Measurements from ENCODE around the gene AP5S1.
"Not testable (repeated sequence)": the region's sequence is repeated elsewhere in the genome, so short reads cannot be mapped to it uniquely, and the experiment has no call there.

The AP5S1 gene, protein sequence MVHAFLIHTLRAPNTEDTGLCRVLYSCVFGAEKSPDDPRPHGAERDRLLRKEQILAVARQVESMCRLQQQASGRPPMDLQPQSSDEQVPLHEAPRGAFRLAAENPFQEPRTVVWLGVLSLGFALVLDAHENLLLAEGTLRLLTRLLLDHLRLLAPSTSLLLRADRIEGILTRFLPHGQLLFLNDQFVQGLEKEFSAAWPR

DNA sequence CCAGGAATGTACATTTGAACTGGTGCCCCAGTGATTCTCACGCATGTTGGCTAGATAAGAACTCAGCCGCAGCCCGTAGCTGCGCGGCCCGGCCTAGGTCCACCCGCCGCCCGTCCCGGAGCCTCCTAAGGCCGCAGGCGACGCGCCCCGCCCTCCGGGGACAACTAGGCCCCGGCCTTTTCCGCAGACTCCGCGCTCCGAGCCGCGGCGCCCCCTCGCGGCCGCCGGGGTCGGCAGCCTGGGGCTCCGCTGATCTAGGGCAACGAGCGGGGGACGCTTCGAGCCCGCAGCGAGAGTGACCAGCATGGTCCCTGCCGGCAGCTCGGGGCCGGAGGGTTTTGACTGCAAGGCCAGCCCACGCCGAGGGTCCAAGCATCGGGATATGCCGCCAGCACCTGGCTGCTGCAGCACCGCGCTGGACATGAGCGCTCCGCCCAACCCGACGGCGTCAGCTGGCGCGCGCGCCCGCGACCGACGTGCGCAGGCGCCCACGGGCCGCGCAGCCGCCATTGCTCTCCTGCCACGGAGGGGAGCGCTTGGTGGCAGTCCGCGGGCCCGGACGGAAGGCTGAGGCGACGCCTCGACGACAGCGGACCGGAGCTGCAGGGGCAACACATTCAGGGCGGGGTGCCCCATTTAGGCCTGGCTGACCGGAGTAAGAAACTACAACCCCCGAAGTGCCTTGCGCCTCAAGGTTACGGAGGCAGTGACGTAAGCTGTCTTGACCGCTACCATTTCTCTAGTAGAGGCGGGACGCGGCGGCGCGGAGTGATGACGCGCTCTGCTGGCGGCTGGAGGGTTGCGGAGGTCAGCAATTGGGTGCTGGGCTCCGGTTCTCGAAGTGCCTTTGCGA lies at the start of gene AP5S1:
TSS of gene AP5S1 (plus strand) at position 500 of the 853 bp plus-strand sequence. CDS start 1,571 bp downstream, outside the sequence.
- DNase-seq (ENCODE audit: low spot score), result peak; percentile 94

DNA sequence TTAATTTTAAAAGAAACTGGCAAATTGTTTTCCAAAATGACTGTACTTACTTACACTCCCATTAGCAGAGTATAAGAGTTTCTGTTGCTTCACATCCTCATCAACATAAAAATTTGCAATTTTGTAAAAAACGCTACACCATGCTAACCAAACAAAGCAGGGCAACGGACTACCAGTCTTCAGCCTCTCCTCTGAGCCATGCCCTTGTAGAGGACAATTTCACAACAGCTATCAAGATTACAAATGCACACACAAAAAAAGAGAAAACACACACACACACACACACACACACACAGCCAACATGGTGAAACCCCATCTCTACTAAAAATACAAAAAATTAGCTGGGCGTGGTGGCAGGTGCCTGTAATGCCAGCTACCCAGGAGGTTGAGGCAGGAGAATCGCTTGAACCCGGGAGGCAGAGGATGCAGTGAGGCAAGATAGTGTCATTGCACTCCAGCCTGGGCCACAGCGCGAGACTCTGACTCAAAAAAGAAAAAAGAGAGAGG lies 48.7 kb upstream of the AP5S1 start:
- no peak for DNase-seq (ENCODE audit: low spot score)

DNA sequence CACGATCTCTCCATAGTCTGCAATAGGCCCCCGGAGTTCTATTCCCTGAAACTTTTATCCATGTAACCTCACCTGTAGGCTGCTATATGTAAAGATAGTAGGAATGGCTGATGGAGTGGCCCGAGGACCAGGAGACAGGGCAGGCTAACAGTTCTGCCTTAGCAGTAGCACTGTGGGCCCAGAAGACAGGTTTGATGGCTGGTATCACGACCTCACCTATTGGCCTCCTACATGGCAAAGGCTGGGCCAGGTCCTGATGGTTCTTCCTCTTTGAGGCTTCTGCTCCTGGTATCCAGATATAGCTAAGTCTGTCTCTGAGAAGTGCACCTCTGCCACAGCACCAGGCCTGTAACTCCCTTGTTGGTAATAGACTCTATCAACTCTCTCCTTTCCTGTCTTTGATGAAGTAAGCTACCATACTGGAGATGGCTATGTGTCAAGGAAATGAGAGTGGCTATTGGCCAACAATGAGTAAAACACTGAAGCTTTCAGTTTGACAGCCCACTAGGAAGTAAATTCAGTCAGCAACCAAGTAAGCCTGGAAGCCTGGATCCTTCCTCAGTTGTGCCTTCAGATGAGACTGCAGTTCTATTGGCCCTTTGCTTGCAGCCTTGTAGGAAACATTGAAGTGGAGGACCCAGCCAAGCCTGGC lies 44.8 kb upstream of the AP5S1 start:
- DNase-seq (ENCODE audit: low spot score), result no peak

DNA sequence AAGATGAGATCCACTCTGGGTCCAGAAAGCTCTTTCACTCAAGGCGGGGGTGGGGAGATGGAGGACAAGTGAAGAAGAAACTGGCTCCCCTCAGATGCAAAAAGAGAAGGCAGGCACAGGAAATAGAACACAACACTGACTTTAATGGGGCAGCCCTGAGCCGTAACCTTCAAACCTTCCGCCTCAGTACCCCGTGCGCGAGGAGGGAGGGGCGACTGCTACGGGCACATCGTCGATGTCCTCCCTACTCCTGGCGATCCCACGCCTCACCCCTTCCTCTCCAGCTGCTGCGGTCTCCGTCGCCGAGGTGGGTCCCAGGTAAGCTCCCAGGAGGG lies 43.0 kb upstream of the AP5S1 start:
- DNase-seq (ENCODE audit: low spot score), result no peak

DNA sequence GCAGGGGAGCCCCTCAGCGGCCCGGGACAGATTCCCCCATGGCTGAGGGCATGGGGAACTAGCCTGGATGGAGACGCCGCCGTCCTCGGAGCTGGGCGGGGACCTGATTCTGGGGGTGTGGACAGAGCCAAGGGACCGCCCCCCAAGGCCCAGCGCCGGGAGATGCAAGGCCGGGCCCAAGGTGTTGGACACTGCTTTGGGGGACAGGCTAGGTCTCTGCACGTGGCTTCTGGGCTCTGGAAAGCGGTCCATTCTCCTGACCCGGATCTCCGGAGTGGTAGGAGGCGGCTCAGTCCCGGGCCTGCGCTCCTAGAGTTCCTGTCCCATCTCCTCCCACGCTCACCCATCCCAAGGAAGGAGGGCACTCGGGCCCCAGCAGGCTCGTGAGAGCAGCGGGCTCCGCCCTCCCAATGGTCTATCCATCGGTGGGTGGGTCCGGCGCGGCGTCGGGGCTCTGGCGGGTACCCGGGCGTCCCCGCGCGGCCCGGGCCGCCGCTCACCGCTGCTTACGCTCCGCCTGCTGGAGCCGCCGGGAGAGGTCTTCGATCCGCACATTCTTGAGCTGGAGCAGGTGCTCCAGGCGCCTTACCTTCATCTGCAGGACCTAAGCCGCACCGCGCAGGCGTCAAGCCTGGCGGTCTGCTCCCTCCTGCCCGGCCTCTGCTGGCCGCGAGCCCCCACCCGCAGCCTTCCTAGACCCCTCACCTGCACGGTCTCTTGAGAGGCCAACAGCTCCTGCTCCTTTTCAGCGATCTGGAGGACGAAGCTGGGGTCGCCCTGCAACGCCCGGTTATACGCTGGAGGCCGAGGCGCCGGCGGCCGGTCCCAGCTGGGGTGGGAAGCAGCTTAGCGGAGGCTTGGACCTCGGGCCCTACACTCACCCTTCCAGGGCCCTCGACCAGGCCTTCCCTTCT lies 42.4 kb upstream of the AP5S1 start:
- DNase-seq (ENCODE audit: low spot score), result peak; percentile 86

DNA sequence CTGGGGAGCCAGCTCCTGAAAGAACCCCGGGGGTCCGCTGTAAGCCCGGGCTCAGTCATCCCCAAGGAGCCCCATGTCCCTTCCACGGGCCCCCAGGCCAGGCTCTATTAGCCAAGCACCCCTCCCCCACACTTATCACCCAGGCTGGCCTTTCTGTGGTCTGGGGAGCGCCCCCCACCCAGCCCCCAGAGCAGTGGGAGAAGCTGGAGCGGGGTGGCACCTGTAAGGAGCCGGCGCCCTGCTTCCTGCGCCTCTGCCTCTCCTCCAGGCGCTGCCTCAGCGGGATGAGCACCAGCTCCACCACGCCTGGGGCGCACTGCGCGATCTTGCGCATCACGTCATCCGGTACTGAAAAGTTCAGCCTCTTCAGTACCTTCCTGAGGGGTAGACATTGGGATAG lies 41.4 kb upstream of the AP5S1 start:
- no peak for DNase-seq (ENCODE audit: low spot score)

DNA sequence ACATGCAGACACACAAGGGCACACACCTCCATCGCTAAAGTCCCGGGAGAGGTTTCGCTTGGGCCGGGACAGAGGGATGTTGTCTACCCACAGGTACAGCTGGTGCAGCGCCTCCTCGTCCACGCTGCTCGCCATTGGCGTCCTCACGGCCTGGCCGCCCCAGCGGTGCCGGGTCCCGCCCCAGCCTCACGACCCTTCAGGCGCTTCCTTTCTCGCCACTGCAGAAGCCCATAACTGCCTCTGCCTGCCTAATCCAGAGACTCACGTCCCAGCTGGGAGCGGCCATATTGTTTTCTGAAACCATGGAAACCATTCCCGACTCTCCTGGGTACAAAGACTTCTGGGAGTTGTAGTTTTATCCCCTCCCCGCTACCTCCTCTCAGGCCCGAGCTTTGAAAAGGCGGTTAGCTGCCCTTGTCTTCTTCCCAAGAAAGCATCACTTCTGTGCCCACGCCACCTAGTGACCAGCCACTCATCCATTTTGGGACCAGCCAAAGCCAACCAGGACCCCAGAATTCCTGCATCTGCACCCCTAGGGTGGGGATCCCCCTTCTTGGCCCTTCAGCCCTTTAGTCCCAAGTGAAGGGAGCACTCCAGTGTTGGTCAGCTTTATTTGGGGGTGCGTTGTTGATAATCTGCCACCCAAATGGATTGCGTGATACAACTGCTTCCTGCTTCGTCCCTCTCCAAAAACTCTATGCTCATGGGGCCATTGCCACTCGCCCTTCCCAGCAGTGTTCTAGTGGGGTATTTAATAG lies 39.0 kb upstream of the AP5S1 start, which contains the start of gene SPEF1:
TSS of gene SPEF1 (minus strand) at position 296 of the 758 bp plus-strand sequence. CDS start at position 135, 161 bp downstream.
- peak; percentile 94 for DNase-seq (ENCODE audit: low spot score)

DNA sequence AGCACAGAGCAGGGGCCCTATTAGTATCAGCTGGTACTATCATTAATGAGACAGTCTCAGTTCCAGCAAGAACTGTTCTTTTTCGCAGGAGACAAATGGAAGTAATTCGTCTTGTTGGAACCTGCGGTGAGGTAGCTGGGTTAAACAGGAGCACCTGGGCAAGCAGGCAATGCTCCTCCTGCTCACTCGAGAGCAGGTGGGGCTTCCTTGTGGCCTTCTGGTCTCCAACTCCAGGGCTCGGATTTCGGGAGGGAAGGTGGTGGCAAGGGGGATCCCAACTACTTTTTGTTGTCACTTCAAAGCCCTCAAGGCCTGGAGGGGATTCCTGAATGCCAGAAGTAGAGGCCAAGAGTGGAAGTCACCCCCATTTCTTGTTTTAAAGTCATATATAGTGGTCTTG lies 37.8 kb upstream of the AP5S1 start:
- DNase-seq (ENCODE audit: low spot score), result no peak

DNA sequence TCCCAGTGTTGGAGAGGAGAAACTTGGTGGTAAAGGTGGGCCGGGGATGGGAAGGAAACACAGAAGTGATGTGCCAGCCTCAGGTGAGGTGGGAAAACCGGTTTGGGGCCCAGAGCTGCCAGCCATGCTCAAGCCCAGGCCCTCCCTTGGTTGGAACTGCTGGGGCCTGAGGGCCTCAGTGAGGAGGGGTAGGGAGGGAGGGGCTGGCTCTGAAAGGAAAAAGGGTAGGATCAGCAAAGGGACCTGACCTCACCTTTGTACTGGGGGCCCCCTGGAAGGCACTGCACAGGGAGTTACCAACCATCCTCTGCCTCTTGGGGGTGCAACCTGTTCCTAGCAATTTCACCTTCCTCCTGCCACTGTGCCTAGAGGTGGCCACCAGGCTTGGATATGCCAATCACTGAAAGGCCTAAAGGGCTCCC lies 37.3 kb upstream of the AP5S1 start:
- no peak for DNase-seq (ENCODE audit: low spot score)

DNA sequence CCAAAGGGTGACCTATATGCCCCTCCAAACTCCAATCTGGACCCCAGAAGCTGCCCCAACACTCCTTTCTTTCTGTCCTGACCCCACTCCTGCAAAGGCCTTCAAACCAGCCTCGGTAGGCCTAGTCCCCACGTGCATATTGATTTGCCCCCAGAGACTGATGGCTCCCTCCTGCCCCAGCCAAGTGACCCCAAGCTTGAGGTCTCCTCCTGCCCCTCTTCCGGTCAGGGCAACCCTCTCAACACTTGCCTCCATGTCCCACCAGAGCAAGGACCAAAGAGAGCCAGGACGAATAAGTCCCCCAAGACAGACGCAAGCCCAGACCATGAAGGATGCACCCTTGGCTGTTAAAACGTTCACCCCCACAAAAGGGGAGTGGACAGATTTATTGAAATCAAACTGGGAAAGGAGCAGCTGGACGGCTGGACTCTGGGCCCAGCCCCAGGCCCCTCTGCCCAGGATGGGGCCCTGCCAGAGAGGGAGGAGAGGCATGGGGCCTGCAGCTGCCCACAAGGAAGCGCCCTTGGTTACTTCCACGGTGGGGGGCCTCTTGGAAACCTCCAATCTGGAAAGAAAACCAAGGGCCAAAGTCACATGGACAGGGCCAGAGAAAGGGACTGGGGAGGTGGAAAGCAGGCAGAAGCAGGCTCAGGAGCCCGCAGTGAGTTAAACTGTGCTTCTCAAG lies 36.7 kb upstream of the AP5S1 start:
- no peak for DNase-seq (ENCODE audit: low spot score)

DNA sequence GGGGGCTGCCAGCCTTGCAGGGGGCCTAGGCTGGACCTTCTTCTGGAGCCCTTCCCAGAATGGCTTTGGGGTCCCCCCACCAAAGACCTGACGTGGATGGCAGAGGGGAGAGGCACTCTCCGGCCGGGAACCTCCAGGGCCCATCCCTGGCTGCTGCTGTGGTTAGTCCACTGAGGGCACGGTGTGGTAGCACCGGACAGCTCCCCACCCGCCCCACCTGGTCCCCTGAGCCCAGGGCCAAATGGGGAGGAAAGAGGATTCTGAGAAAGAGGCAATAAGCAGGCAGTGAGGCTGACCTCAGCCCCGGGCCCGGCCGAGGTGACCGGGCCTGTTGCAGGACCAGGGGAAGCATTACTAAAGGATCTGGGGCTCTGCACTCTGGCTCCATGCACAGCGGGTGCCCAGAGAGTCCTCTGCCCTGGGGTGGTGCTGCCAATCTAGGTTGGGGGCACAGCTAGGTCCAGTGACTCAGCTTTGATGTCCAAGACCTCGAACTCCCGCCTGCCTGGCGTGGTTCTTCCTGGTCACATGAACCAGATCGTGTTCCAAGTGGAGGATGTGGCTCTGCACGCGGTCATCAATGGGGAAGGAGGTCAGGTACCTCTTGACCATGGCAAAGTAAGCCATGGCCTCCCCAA lies 36.0 kb upstream of the AP5S1 start:
- DNase-seq (ENCODE audit: low spot score), result no peak

DNA sequence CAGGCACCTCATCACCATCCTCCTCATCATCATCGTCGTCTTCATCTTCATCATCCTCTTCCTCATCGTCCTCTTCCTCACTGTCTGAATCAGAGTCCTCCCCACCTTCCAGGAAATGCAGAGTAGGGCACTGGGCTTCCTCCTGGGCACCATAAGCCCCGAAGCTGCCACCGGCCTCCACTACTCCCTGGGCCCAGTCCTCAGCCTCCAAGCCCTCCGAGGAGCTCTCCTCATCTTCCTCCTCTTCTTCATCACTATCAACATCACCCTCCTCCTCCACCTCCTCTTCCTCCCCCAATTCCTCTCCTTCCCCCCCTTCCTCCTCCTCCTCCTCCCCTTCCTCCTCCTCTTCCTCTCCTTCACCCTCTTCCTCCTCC lies 35.5 kb upstream of the AP5S1 start:
- DNase-seq (ENCODE audit: low spot score), result no peak

DNA sequence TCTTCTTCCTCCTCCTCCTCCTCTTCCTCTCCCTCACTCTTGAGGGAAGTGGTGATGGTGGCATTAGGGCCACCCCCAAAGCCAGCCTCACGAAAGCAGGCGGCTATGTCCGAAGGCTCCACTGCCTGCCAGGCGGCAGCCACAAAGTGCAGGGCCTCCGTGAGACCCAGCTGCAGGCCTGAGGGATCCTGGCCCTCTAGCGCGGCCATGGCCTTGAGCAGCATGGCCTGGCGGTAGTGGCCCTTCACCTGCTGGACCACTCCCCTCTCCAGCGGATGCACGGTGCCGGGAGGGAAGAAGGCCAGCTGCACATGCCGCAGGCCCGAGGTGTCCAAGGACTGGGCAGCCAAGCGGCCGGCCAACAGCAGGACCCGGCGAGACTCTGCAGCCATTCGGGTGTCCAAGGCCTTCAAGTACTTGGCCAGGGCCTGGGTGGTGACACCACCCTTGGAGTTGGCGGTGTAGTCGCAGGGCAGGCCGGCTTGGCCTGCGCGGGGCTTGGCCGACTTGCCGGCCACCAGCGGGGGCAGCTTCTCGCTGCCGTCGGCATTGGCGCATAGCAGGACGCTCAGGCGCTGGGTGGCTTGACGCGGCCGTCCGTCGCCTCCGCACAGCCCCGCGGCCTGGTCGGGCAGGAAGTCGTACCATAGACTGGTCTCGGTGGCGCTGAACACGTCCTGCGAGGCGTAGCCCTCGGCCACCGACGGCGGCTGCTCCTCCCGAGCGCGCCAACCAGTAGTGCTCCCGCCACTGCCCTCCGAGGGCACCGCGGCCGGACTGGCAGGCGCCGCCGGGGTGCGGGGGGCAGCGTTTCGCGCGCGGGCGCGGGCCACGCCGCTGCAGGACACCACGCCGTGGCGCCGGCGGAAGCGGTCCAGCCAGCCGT lies 34.9 kb upstream of the AP5S1 start:
- peak; percentile 35 for DNase-seq (ENCODE audit: low spot score)

DNA sequence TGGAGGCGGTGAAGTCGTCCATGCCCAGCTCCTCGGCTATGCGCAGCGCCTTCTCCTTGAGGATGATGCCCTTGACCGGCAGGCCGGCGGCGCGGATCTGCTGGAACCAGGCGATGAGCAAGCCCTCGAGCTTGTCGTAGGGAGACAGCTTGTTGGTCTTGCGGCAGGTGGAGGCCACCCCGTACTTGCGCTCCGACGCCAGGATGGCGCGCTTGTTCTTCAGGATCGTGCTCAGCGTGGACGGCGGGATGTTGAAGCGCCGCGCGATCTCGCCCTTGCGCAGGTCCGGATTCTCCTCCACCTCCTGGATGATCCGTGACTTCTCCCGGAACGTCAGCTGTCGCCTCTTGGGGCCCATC lies 34.2 kb upstream of the AP5S1 start:
- DNase-seq (ENCODE audit: low spot score), result peak; percentile 50

DNA sequence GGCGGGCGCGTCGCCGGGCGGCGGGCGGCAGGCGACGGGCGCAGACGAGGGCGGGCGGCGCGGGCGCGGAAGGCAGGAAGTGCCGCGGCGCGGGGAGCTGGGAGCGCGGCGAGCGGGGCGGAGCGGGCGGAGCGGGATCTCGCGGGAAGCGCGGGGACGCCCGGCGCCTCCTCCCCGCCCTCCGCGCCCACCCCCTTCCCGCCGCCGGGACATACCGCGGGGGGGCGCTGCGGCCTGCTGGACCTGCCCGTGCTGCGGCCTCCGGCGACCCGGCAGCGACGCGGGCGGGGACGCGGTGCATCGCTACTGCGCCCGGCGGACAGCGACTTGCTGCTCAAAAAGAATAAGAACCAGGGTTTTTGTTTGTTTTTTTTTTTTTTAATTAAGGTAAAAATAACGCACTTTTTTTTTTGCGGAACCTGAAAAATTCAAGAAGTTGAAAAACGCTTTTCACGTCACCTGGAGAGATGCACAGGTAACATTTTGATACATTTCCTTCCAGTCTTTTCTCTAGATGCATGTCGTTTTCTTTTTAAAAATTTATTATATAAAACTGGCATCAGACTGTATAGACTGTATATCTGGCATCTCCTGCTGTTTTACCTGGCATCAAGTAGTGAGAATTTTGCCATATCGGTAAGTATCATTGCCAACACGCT lies 33.6 kb upstream of the AP5S1 start, which contains the start of gene CENPB:
TSS of gene CENPB (minus strand) at position 76 of the 659 bp plus-strand sequence. CDS start 257 bp downstream, outside the sequence.
- DNase-seq (ENCODE audit: low spot score), result peak; percentile 97

DNA sequence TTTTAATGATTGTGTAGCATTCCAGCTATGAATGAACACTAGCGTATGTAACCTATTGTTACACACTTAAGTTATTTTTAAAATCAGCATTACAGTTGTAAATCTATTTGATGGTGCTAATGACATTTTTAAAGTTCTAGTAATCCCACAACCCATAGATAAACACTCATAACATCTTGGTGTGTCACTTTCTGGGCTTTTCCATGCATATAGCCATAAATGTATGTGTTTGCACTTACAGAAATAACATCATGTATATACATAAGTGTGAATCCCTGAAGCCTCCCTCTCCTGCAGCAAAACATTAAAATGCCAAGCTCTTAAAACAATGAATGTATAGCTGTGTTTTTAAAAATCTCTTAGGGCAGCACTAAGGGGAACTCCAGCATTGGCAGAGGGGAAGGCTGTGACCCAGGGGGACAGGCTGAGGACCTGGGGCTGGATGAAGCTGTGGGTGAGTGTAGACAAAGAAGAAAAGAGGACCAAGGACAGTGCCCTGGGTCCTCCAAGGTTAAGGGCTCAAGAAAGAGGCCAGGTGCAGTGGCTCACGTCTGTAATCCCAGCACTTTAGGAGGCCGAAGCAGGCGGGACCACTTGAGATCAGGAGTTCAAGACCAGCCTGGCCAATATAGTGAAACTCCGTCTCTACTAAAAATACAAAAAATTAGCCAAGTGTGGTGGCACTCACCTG lies 32.9 kb upstream of the AP5S1 start:
- DNase-seq (ENCODE audit: low spot score), result no peak

DNA sequence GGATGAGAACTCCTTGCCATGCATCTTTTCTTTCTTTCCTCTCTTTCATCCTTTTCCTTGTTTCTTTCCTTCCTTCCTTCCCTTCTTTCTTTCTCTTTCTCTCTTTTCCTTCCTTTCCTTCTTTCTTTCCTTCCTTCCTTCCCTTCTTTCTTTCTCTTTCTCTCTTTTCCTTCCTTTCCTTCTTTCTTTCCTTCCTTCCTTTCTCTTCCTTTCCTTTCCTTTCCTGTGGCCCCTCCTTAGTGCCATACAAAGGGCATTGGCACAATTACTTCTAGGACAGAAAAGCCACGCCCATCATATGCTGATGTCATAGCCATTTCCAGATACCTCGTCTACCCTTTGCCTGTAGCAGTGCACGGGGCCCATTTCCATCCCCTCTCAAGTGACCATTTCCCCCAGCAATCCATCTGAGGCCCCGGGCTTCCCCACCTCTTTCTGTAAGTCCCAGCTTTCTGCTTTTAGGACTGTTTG lies 31.6 kb upstream of the AP5S1 start:
- no peak for DNase-seq (ENCODE audit: low spot score)

DNA sequence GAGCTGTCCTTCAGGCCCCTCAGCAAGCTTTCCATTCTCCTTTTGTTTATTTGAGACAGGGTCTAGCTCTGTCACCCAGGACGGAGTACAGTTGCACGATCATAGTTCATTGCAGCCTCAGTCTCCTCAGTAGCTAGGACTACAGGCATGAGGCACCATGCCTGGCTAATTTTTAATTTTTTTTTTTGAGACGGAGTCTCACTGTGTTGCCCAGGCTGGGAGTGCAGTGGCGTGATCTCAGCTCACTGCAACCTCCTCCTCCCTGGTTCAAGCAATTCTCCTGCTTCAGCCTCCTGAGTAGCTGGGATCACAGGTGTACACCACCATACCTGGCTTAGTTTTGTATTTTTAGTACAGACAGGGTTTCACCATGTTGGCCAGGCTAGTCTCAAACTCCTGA lies 31.1 kb upstream of the AP5S1 start:
- DNase-seq (ENCODE audit: low spot score), result not testable (repeated sequence)
